Activated naive CD4-positive, alpha-beta T cell (primary cell): ENCODE measurements around the gene LAPTM5.
"Not testable (repeated sequence)": the region's sequence is repeated elsewhere in the genome, so short reads cannot be mapped to it uniquely, and the experiment has no call there.

Source experiments
- DNase-seq, 4 experiments: peaks; one replicate each; lab custom pipeline; 2025; lab: John Stamatoyannopoulos, UW

LAPTM5 gene

DNA sequence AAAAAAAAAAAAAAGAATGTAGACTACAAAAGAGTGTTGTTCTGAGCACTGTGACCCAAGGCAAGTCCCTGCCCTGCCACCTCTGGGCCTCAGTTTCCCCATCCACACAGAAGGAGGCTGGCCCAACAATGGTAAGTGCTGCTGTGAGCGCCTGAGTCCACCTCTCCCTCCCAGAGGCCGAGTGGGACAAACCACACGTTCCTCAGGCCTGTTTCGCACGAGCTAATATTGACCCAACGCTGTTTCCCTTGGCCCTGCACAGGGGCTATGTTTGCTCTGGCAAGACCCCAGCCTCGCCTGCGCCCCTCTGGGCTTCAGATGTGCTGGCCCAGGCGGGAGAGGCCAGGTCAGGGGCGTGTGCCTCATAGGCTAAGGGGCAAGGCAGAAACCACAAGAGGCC lies 12.6 kb upstream of the LAPTM5 start:
- no peak for DNase-seq

DNA sequence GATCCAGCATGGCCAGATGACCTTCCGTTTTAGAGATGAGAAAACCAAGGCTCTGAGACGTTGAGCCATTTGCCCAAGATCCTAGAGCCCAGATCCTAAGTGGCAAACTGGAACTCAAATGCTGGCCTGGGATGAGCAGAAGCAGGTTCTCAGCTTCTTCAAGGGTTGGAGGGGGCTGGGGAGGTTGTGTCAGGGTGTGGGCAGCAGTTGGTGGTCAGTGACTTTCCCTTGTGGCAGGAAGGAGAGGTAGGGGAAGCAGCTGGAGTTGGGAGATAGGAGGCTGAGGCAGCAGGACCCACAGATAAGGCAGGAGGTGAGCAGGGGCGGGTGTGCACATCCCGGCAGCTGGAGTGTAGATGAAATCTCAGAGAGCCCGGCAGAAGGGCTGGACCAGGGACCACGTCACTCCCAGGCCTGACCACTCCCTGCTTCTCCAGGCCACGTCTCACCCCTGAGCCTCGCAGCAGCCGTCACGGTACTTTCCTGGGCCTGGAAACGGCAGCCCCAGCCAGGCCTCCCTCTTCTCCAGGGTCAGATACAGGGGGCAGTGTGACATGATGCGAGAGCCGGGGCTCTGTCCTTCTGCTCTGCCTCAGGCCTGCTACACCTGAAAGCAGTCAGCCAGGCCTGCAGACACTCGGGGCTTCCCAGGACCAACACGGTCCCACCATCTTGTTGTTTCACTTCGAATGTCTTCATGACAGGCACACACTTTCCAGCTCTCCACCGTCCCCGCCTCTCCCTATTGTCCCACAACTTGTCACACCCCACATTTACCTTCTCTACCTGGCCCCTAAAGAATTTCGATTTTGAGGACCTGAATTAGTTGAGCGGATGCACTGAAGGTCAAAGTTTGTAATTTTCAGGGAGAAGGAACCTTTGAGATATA lies 11.5 kb upstream of the LAPTM5 start:
- DNase-seq = no peak

DNA sequence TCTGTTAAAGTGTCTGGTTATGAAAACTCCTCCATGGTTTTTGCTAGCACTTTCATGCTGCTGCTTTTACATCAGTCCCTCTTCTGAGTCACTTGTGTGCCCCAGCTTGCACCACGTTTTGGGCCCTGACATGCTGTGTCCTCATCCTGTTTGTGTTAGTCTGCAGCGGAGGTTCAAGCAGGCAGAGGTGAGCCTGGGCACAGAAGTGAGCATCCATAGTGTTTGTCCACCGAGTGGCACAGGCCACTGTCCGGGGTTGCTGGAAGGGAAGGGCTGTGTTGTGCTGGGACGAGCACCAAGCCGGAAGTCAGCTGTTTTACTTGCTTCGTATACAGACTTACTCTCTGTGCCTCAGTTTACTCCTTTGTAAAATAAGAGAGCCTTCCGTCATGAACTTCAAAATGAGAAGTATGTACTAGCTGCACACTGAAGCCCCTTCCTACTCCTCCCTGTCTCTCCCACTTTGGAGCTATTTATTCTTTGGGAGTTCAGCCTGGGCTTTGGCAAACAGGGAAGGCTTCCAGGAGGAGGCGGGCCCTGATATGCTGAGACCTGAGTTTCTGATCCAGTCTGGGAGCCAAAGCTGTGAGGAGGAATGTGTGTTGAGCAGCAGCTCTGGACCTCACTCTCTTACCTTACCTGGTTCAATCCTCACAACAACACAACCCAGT lies 10.7 kb upstream of the LAPTM5 start:
- no peak for DNase-seq

DNA sequence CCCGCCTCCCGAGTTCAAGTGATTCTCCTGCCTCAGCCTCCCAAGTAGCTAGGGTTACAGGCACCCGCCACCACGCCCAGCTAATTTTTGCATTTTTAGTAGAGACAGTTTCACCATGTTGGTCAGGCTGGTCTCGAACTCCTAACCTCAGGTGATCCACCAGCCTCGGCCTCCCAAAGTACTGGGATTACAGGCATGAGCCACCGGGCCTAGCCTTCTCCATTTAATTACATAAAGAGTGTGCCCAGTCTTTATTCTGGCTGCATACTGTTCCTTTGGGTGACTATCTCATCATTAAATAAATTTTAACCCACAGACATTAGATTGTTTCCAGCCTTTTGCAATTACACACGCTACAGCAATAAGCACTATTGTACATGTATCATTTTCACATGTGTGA lies 9.4 kb upstream of the LAPTM5 start:
- DNase-seq = not testable (repeated sequence)

DNA sequence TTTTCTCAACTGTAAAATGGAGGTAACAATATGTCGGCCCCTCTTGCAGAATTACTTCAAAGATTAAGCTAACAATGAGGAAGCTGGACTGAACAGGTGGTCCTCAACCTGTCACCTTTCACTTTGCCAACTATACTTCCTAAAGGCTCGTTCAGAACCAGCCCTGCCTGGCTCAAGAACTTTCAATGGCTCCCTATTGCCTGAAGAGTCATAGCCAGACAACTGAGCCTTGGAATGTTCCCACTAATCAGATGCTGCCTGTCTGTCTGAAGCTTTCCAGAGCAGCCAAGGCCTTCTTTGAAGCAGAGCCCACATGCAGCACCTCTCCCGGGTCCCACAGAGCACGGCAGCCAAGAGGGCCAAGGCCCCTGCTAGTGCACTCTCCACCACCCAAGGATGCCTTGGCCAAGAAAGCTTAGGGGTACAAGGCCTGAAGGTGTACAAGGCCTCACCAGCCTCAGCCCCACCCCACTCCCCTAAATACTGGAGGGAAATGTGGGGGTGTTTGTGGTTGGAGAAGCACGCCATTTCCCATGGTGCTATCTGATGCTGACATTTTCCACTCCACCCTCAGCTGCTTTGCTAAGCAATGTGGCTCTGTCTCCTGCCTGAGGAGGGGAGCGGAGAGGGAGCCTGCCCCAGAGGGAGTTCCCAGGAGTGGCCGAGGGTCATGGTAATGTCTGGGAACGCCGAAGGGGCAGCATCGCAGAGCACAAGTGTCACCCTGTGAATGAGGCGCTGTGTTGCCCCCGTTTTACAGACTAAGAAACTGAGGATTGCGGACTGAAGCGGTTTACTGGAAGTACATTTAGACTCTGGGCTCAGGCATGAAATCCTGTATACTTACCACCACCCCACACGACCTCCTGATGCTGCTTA lies 8.2 kb upstream of the LAPTM5 start:
- no peak for DNase-seq

DNA sequence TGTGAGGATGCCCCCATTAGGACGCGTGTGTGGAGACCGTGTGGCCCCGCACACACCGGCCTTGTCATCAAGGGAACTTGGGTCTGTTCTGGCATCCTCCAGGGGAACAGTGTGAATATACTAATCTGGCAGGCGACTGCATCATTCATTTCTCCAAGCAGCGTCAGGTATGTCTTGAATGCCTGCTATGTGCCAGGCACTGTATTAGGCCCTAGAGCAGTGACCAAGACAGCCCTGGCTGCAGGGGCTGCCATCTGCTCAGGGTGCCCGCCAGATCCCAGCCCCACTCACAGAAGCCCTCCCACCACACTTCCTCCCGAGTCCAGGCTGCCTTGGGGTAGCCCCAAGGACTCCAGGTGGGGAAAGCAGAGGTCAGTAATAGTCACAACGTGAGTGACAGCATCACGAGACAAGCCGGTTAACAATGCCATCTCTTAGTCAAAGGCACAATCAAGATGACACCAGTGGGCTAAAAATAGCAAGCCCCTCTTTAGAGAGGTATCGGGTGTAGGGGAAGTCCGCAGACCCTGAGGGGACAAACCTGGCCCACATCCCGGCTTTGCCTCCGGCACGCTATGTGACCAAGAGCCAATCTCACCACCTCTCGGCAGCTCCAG lies 7.5 kb upstream of the LAPTM5 start:
- DNase-seq = no peak

DNA sequence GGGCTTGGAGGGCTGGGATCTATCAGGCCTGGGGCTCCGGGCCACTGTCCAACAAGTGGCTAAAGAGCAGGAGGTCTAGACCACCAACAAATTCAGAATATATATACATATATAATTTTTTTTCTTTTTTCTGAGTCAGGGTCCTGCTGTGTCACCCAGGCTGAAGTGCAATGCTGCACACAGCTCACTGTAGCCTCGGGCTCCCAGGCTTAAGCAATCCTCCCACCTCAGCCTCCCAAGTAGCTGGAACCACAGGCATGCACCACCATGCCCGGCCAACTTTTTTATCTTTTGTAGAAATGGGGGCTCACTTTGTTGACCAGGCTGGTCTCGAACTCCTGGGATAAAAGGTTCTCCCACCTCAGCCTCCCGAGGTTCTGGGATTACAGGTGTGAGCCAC lies 6.8 kb upstream of the LAPTM5 start:
- DNase-seq = no peak

DNA sequence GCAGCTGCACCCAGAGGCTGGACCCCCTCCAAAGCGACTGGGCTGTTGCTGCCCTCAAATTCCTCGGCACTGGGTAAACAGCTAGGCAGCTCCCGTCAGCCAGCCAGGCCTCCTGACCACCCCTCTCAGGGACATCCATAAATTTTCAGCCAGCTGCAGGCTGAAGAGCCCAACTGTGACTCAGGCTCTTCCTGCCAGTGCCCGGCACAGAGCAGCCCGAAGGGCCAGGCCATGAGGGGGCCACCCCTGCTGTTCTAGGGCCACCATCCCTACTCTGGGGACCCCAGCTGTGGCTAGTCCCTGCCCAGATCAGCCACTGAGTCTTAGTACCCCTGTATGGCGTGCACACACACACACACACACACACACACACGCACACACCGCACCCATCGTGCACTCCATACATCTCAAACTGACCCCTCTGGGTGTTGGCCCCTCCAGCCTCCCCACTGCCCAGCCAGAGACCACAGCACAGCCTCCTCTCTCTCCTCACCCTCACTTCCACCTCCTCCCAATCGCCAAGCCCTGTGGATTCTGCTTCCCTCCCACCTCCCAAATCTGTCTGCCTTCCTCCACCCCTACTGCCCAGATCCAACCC lies 6.2 kb upstream of the LAPTM5 start:
- no peak for DNase-seq

DNA sequence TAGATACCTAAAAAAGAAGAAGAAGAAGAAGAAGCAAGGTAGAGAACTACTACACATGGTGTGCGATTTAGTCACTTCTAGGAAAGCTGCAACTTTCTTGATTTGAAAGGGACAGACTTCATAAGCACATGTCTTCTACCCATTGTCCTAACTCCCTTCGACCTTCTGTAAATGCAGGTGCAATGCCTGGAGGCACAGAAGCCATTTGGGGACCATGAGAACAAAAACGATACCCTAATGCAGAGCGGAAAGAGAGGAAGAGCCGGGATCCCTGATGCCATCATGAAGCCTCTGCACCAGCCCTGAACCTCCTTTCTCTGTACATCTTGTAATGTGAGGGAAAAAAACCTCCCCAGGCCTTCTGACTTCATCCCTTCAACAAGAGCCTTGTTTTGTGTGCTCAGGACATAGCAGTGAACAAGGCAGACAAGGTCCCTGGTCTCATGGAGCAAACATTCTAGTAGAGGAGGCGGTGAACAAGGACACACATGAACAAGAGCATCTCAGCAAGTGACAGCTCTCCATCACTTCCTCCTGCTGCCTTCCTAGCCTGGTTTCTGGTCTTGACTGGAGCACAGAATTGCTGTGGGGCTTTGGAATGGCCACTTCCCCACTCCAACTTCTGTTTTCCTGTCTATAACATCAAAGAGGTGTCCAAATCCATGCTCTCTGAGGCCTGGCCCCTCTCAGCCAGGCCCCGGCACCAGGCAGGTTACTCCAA lies 5.5 kb upstream of the LAPTM5 start:
- DNase-seq = no peak

DNA sequence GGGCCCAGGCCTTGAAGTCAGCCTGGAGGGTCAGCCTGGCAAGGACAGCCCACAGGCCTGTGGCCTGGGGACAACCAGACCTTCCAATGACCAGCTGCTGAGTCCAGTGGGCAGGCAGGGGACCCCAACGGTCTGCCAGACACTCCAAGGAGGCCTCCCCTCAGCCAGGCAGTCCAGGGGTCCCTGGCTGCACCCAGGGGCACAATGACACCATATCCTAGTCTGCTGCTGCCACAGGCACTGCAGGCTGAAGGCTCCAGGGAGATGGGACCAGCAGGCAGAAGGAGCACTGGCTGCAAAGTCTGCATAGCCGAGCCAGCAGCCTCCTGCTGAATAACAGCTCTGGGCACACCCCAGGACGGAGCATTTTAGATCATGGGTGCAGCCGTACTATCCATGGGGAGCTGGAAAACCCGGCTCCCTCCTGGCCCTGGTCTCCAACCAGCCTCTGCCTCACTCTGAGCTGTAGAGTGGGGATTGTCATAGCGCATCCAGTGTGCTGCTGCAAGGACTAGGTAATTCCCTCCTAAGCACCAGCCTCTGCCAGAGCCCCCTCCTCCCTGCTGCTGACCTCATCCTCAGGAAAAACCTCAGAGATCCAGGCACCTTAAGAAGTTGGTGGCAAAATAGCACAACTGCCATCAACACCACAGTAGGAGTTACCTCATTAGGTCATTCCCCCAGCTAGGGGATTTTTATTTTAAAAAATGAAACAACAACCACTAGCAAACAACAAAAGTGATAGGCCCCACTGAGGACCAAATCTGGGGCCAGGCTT lies 4.8 kb upstream of the LAPTM5 start:
- DNase-seq = no peak

DNA sequence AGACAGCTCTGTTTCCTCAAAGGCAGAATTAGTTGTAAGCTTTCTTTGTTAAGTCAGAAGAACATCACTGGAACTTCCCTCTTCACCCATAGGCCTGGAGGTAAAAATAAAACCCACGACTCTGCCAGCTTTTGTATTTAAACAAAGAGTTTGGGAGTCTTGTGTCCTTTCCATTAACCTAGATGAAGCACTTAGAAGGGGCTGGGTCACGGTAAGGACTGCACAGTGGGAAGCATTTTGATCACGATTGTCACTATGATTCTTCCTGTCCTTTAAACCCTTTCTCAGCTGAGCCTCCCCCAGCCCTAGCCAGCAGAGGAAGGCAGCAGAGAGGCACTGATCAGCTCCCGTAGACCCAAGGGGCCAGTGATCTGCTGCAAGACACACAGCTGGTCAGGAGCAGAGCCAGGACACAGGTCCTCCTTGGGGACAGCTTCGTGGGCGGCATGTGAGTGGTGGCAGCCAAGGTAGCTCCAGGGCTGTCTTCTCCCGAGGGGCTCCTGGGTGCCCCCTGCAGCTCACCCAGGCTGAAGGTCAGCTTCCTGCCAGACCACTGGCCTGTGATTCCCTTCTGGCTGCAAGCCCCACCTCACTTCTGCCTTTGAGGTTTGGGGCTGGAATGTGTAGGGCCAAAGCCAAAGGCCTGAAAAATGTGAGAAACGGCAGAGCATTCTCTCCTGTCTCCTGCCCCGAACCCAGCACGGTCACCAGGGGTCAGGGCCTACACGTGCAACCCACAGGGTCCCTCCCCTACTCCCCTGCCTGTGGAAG lies 4.0 kb upstream of the LAPTM5 start:
- no peak for DNase-seq

DNA sequence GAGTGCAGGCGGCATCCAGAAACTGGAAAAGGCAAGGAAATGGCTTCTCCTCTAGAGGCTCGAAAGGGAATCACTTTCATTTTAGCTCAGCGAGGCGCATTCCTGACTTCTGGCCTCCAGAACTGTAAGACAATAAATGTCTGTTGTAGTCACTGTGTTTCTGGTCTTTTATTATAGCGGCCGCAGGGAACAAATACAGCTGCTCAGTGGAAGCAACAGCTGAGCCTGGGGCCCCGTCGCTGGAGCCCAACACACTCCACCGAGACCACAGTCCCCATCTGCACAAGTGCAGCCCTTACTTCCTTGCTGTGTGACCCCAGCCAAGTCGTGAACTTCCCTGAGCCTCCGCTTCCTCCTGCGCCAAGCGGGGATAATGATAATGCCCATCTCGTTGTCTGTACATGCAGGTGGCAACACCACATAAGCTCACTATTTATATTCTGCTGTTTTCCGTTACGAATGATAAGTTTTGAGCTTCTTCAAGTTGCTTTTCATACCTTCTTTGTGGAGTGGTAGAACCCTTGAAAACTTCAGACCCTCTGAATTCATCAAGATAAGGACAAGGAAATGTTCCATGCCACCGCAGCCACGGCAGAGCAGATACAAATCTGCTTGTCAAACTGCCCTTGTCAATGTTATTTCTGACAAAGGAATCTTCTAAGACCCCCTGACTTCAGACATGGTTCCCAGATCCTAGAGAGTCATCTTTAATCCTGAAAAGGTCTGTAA lies 3.2 kb upstream of the LAPTM5 start:
- no peak for DNase-seq

DNA sequence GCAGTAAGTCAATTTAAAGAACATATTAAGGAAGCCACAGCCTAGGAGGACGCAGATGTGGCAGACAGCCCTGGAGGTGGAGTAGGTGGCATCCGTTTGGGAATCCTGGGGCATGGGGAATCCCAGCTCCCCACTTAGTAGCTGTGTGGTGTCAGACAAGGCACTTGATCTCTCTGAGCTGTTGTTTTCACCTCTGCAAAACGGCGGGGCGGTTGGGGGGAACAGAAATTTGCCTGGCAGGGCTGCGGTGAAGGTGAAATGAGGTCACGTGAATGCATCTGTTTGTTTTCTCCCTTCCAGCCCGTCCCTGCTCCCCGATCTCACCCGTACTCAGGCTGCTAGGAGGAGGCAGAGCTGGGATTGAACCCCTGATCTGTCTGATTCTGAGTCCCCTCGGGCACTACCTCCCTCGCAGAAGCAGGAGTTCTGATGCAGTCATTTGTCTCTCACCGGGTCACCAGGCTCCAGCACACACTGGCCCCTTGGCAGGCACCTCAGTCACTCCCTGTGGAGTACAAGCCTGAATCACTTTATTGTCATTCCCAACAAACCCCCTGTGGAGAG lies 2.2 kb upstream of the LAPTM5 start:
- peak in 3 of 4 experiments; percentile 33 to 55 (median 42) for DNase-seq

DNA sequence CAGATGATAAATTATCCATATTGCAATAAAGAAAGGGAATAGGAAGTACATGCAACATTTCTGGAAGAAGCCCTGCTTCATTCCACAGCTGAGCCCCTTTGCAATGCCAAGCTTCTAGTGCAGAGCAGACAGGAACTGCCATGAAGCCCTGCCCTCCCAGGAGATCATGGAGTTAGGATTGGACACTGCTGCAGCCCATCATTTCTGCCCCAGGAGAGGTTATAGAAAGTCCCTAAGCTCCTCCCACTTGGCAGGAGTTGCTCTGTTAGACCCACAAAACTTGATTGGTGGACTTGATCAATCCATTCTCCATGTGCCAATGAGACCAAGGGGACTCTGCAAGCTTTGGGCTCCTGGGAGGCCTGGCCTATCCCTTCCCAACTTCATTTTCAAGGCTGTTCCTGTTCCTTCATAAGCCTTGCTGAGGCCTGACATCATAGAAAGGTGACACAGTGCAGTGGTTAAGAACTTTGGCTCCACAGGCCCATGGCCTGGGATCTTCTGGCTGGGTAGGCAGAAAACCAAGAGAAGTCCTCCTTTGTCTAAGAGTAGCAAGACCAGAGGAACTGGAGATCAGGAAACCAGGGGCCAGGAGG lies 1.3 kb upstream of the LAPTM5 start:
- no peak for DNase-seq

DNA sequence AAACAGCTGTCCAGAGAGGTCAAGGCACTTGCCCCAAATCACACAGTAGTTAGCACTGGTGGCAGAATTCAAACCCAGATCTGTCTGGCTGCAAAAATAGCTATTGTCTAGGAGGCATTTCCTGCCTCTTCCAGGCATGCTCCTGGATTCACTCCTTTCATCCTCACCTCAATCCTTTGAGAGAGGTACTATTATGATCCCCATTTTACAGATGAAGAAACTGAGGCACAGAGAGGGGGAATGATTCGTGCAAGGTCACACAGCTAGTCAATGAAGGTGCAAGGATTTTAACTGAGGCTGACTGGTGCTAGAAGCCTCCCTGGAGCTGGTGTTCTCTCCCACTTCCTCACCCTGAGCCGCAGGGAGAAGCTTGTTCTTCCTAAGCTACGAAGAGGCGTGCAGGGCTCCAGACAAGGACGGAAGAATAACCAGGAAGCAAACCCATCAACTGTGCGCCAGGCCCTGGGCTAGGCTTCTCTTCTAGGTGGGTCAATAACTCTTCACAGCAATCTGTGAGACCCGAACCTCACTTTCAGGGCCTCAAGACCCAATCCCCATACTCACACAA lies 631 bp upstream of the LAPTM5 start:
- DNase-seq = no peak

DNA sequence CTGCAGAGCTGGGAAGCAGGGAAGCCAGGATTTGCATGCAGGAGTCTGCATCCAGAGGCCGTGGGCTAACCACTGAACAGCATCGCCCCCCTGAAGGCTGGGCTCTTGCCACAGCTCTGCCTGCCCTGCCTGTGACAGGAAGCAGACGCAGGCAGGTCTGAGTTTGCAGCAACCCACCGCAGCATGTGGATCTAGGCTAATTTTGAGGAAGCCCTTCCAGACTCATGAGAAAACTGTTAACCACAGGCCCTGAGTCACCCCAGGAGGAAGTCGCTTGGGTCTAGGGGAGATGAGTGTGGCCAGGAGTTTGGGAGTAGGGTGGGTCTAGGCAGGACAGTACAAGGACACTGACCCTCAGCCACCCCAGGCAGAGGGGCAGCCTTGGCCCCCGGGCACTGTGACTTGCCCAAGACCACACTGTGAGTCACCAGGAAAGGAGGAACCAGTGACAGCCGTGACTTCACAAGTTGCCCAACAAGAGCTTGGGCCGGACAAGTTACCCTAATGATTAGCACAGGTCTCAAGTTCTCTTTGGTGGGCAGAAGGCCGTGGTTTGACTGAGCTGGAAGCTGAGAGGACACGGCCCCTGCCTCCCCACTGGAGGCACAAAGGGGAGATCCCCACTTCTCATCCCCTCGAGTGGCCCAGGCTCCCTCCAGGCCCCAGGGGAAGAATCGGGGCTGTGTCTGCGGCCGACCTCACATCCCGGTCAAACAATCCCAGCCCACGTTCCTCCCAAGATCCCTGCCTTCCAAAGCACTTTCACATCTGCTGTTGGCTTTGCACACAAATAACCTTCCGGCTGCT lies 826 bp downstream of the LAPTM5 start:
- peak in 2 of 4 experiments; percentile 14 to 52 for DNase-seq

DNA sequence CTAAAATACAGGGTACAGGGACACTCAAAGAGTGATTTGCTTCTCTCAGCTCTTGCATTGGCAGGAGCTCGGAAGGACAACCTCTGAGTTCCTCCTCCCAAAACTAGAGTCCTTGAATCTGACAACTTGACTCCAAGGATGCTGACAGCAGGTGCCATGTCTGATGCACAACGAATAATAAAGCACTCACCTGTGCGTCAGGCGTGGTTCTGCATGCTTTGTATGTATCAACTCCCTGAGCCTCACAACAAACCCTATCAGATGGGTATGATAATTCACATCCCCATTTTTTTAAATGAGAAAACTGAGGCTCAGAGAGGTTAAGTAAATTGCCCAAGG lies 1.4 kb downstream of the LAPTM5 start:
- DNase-seq = no peak
